ENCODE results near the gene AHCY.

Gene AHCY

GRCh38 chr20:34285450-34285849 is 17.7 kb downstream of the AHCY start:
- in situ Hi-C loops (cut with HindIII; ENCODE audit: low sequenced_read_pairs): no loop called here
- TF ChIP-seq CTCF (IDR thresholded peaks at IDR 0.05; ENCODE audit: low read depth, low read length): no peak

GRCh38 chr20:34283844-34284243 is 19.3 kb downstream of the AHCY start:
- in situ Hi-C loops (cut with HindIII; ENCODE audit: low sequenced_read_pairs): no loop called here
- DNase-seq (ENCODE audit: low read depth, low spot score): no peak
- TF ChIP-seq CTCF (IDR thresholded peaks at IDR 0.05; ENCODE audit: low read depth, low read length): no peak
- no peak overlapping the region for H3K4me3 ChIP-seq (ENCODE audit: low read depth, low read length)

More at GRCh38 chr20:34285450-34285849, 17.7 kb downstream of the AHCY start:
- H3K4me3 ChIP-seq (ENCODE audit: low read depth, low read length): no peak overlapping the region
- DNase-seq (ENCODE audit: low read depth, low spot score): no peak

- in situ Hi-C loops (cut with HindIII; ENCODE audit: low sequenced_read_pairs): no loop called here
- no peak overlapping the region for H3K4me3 ChIP-seq (ENCODE audit: low read depth, low read length)
- DNase-seq (ENCODE audit: low read depth, low spot score): no peak
- no peak for TF ChIP-seq CTCF (IDR thresholded peaks at IDR 0.05; ENCODE audit: low read depth, low read length)
Measured at GRCh38 chr20:34282041-34282440, 21.1 kb downstream of the AHCY start.

GRCh38 chr20:34281177-34281576 is 22.0 kb downstream of the AHCY start:
- no peak for DNase-seq (ENCODE audit: low read depth, low spot score)
- TF ChIP-seq CTCF (IDR thresholded peaks at IDR 0.05; ENCODE audit: low read depth, low read length): no peak
- H3K4me3 ChIP-seq (ENCODE audit: low read depth, low read length): no peak overlapping the region
- in situ Hi-C loops (cut with HindIII; ENCODE audit: low sequenced_read_pairs): no loop called here

- no peak for TF ChIP-seq CTCF (IDR thresholded peaks at IDR 0.05; ENCODE audit: low read depth, low read length)
- no peak for DNase-seq (ENCODE audit: low read depth, low spot score)
- H3K4me3 ChIP-seq (ENCODE audit: low read depth, low read length): no peak overlapping the region
- in situ Hi-C loops (cut with HindIII; ENCODE audit: low sequenced_read_pairs): no loop called here
Measured at GRCh38 chr20:34274694-34275093, 28.5 kb downstream of the AHCY start.

GRCh38 chr20:34271956-34272355 is 31.2 kb downstream of the AHCY start:
- TF ChIP-seq CTCF (IDR thresholded peaks at IDR 0.05; ENCODE audit: low read depth, low read length): no peak
- in situ Hi-C loops (cut with HindIII; ENCODE audit: low sequenced_read_pairs): no loop called here
- DNase-seq (ENCODE audit: low read depth, low spot score): peak; percentile 71
- no peak overlapping the region for H3K4me3 ChIP-seq (ENCODE audit: low read depth, low read length)

All from astrocyte of the spinal cord (primary cell).